ENCODE data around the gene HIPK2.

GRCh38 chr7:139522830-139523198 lies 255.0 kb downstream of the HIPK2 start:
- TF ChIP-seq CTCF (conservative IDR thresholded peaks at IDR 0.05; ENCODE audit: low read length) = no peak
- TF ChIP-seq EZH2phosphoT487 (IDR thresholded peaks at IDR 0.05; ENCODE audit: borderline replicate concordance) = no peak
